ENCODE results near the gene RPS26.

- TF ChIP-seq EZH2 (IDR thresholded peaks at IDR 0.05; ENCODE audit: insufficient read depth, low read length), result no peak
- no peak for TF ChIP-seq CTCF (IDR thresholded peaks at IDR 0.05; ENCODE audit: insufficient read depth, low read depth, low read length)
Observed at GRCh38 chr12:56038022-56038655, 3.6 kb upstream of the RPS26 start.
